Smooth muscle cell (in vitro differentiated cells): ENCODE results near the gene CBLC. TPM values are rescaled to one million over a fixed set of nuclear protein-coding genes. Genes with fewer than 3 reads are reported as not detected.

Experiments used
- DNase-seq: peaks from one replicate; lab custom pipeline; 2025; ENCODE audit not compliant: unreplicated experiment; lab: John Stamatoyannopoulos, UW
- H2AFZ ChIP-seq: fragments of 200-600 bp; sonication (generic); 2 replicates; pipeline ENCODE4 v1.6.0; 2016; ENCODE audit warnings: antibody characterized with exemption, low read depth, mild to moderate bottlenecking
- H3F3A ChIP-seq: fragments of 200-600 bp; sonication (generic); 2 replicates; pipeline ENCODE4 v1.6.0; 2017; ENCODE audit warnings: antibody characterized with exemption, low read depth
- H3K27ac ChIP-seq: fragments of 200-600 bp; sonication (generic); 2 replicates; pipeline ENCODE4 v1.5.1; 2016; ENCODE audit warnings: low read depth, mild to moderate bottlenecking
- H3K27me3 ChIP-seq: fragments of 200-600 bp; sonication (generic); 2 replicates; pipeline ENCODE4 v1.6.1; 2016; ENCODE audit warnings: low read depth, mild to moderate bottlenecking
- H3K36me3 ChIP-seq: fragments of 200-600 bp; sonication (generic); 2 replicates; pipeline ENCODE4 v1.5.1; 2016; ENCODE audit warnings: low read depth
- H3K4me1 ChIP-seq: fragments of 200-600 bp; sonication (generic); 2 replicates; pipeline ENCODE4 v1.5.1; 2016; ENCODE audit warnings: low read depth
- H3K4me2 ChIP-seq: fragments of 200-600 bp; sonication (generic); 2 replicates; pipeline ENCODE4 v1.6.0; 2016; ENCODE audit warnings: mild to moderate bottlenecking
- H3K4me3 ChIP-seq: fragments of 200-600 bp; sonication (generic); 2 replicates; pipeline ENCODE4 v1.5.1; 2016; ENCODE audit warnings: mild to moderate bottlenecking
- H3K79me2 ChIP-seq: fragments of 200-600 bp; sonication (generic); 2 replicates; pipeline ENCODE4 v1.6.0; 2016; ENCODE audit warnings: low read depth, mild to moderate bottlenecking
- H3K9ac ChIP-seq: fragments of 200-600 bp; sonication (generic); 2 replicates; pipeline ENCODE4 v1.6.0; 2016; ENCODE audit warnings: low read depth
- H3K9me3 ChIP-seq: fragments of 200-600 bp; sonication (generic); replicated peaks from 2 replicates; pipeline ENCODE4 v1.5.1; 2016; ENCODE audit warnings: low read depth
- H4K20me1 ChIP-seq: fragments of 200-600 bp; sonication (generic); 2 replicates; pipeline ENCODE4 v1.6.0; 2016; ENCODE audit warnings: low read depth
- WGBS: methylation state at CpG from one replicate; pipeline ENCODE4 v1.1.7; 2016; ENCODE audit warnings: low lambda C conversion rate; 5-methylcytosine and 5-hydroxymethylcytosine counted together
- polyA plus RNA-seq: library from polyadenylated mRNA; unstranded; fragments of >200 nt; fragmentation: Nextera tagmentation; extraction: Ambion mirVana; gene quantifications from 2 replicates; pipeline ENCODE4 v1.2.1, GENCODE V29; 2016
- total RNA-seq: library from RNA; depleted of rRNA; stranded (reverse); fragments of >200 nt; gene quantifications from 2 replicates; pipeline ENCODE4 v1.2.3, GENCODE V29; 2014
- TF ChIP-seq, protein P1 (sequence below): fragments of 200-600 bp; sonication (generic); IDR thresholded peaks from 2 replicates; pipeline ENCODE4 v1.5.1; 2017; ENCODE audit warnings: borderline replicate concordance, mild to moderate bottlenecking, antibody characterized with exemption; ENCODE audit not compliant: insufficient read depth, poor library complexity, severe bottlenecking

Gene CBLC, protein sequence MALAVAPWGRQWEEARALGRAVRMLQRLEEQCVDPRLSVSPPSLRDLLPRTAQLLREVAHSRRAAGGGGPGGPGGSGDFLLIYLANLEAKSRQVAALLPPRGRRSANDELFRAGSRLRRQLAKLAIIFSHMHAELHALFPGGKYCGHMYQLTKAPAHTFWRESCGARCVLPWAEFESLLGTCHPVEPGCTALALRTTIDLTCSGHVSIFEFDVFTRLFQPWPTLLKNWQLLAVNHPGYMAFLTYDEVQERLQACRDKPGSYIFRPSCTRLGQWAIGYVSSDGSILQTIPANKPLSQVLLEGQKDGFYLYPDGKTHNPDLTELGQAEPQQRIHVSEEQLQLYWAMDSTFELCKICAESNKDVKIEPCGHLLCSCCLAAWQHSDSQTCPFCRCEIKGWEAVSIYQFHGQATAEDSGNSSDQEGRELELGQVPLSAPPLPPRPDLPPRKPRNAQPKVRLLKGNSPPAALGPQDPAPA
- 0.40 and 0.90 TPM in 2 replicates for total RNA-seq
- 0.87 and 2.3 TPM in 2 replicates for polyA plus RNA-seq

GRCh38 chr19:44777715-44778347, at the start of gene CBLC:
Gene CBLC, plus strand, starts transcription at chr19:44777890. Its CDS starts 42 bp downstream, at chr19:44777932.
- H3K4me2 ChIP-seq = peak within 1 kb of the TSS; percentile 65
- TF ChIP-seq, protein P1, sequence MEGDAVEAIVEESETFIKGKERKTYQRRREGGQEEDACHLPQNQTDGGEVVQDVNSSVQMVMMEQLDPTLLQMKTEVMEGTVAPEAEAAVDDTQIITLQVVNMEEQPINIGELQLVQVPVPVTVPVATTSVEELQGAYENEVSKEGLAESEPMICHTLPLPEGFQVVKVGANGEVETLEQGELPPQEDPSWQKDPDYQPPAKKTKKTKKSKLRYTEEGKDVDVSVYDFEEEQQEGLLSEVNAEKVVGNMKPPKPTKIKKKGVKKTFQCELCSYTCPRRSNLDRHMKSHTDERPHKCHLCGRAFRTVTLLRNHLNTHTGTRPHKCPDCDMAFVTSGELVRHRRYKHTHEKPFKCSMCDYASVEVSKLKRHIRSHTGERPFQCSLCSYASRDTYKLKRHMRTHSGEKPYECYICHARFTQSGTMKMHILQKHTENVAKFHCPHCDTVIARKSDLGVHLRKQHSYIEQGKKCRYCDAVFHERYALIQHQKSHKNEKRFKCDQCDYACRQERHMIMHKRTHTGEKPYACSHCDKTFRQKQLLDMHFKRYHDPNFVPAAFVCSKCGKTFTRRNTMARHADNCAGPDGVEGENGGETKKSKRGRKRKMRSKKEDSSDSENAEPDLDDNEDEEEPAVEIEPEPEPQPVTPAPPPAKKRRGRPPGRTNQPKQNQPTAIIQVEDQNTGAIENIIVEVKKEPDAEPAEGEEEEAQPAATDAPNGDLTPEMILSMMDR = no peak
- H3K4me1 ChIP-seq = no peaks in the 10 kb centered on the region
- H3F3A ChIP-seq = no peaks in the 10 kb centered on the region
- no peak within 1 kb of the TSS for H3K9ac ChIP-seq
- H3K4me3 ChIP-seq = peak within 1 kb of the TSS; percentile 42
- no peak within 1 kb of the TSS for H3K27ac ChIP-seq
- peaks cover 7% of the 10 kb centered on the region for H3K27me3 ChIP-seq
- no peak for DNase-seq
- H3K9me3 ChIP-seq = no peaks in the 10 kb centered on the region
- no peak within 1 kb of the TSS for H2AFZ ChIP-seq
- H4K20me1 ChIP-seq = no peaks in the 10 kb centered on the region
- no peaks in the 10 kb centered on the region for H3K79me2 ChIP-seq
- no peaks in the 10 kb centered on the region for H3K36me3 ChIP-seq
- WGBS = 12% methylated on average over 44 of the region's 47 CpGs

GRCh38 chr19:44728178-44728577, 49.5 kb upstream of the CBLC start:
- H3K79me2 ChIP-seq = no peaks in the 10 kb centered on the region
- TF ChIP-seq, protein P1 = no peak
- H3K27me3 ChIP-seq = no peaks in the 10 kb centered on the region
- H3K4me1 ChIP-seq = no peaks in the 10 kb centered on the region
- H2AFZ ChIP-seq = no peak overlapping the region
- no peak overlapping the region for H3K27ac ChIP-seq
- no peak overlapping the region for H3K9ac ChIP-seq
- 86% methylated on average over 6 of the region's 6 CpGs for WGBS
- no peak for DNase-seq
- no peaks in the 10 kb centered on the region for H3F3A ChIP-seq
- no peak overlapping the region for H3K4me2 ChIP-seq
- H4K20me1 ChIP-seq = no peaks in the 10 kb centered on the region
- H3K4me3 ChIP-seq = no peak overlapping the region
- no peaks in the 10 kb centered on the region for H3K9me3 ChIP-seq
- no peaks in the 10 kb centered on the region for H3K36me3 ChIP-seq

DNA sequence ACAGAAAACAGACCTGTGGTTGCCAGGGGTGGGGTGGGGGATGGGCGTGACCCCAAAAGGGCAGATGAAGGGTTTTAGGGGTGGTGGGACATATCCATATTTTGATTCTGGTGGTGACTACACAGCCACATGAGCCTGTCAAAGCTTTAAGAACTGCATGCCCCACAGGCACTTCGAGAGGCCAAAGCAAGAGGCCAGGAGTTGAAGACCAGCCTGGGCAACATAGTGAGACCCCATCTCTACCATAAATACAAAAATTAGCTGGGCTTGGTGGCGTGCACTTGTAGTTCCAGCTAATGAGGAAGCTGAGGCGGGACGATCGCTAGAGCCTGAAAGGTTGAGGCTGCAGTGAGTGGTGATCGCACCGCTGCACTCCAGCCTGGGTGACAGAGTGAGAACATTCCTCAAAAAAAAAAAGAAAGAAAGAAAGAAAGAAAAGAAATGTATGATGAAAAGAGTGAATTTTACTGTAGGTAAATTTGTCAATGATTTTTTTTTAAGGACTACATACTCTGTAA, 48.1 kb upstream of the CBLC start:
- no peaks in the 10 kb centered on the region for H3F3A ChIP-seq
- no peak overlapping the region for H2AFZ ChIP-seq
- no peaks in the 10 kb centered on the region for H4K20me1 ChIP-seq
- WGBS = 95% methylated on average over 8 of the region's 8 CpGs
- H3K4me3 ChIP-seq = no peak overlapping the region
- H3K27me3 ChIP-seq = no peaks in the 10 kb centered on the region
- no peaks in the 10 kb centered on the region for H3K9me3 ChIP-seq
- no peaks in the 10 kb centered on the region for H3K36me3 ChIP-seq
- no peak overlapping the region for H3K27ac ChIP-seq
- TF ChIP-seq, protein P1 = no peak
- no peak for DNase-seq
- no peaks in the 10 kb centered on the region for H3K79me2 ChIP-seq
- no peak overlapping the region for H3K9ac ChIP-seq
- H3K4me1 ChIP-seq = no peaks in the 10 kb centered on the region
- no peak overlapping the region for H3K4me2 ChIP-seq
